Endothelial cell of umbilical vein (primary cell): ENCODE data around the gene ITPR2.

ENCODE experiments used
- CTCF ChIP-seq, 2 donors: IDR thresholded peaks; 1 replicate in 1 of 2; 2 replicates in 1 of 2; pipeline ENCODE4 v1.5.1; 2011; ENCODE audit warnings: low read length in 2 of 2, mild to moderate bottlenecking in 2 of 2, moderate library complexity in 2 of 2, control low read depth in 1 of 2, inconsistent platforms in 1 of 2, low read depth in 1 of 2; ENCODE audit not compliant: insufficient read depth in 1 of 2; ENCODE audit errors: extremely low read depth in 1 of 2
- EZH2 ChIP-seq: IDR thresholded peaks from 2 replicates; pipeline ENCODE4 v1.6.1; 2012; ENCODE audit warnings: borderline replicate concordance, low read depth, mild to moderate bottlenecking, moderate library complexity, low read length, inconsistent platforms; ENCODE audit not compliant: severe bottlenecking
- FOS ChIP-seq: IDR thresholded peaks from 2 replicates; pipeline ENCODE4 v1.6.1; 2011; ENCODE audit warnings: mild to moderate bottlenecking, low read length, moderate library complexity, borderline replicate concordance; ENCODE audit not compliant: insufficient read depth
- MYC ChIP-seq: IDR thresholded peaks from one replicate; pipeline ENCODE4 v1.6.1; 2011; ENCODE audit warnings: mild to moderate bottlenecking, low read depth, low read length
- POLR2A ChIP-seq: IDR thresholded peaks from 2 replicates; pipeline ENCODE4 v1.6.1; 2012; ENCODE audit warnings: low read depth, mild to moderate bottlenecking, control low read depth, low read length
- POLR2AphosphoS5 ChIP-seq: IDR thresholded peaks from 2 replicates; pipeline ENCODE4 v1.6.1; 2012; ENCODE audit warnings: low read depth, mild to moderate bottlenecking, control low read depth, low read length, moderate library complexity; ENCODE audit not compliant: insufficient read depth

DNA sequence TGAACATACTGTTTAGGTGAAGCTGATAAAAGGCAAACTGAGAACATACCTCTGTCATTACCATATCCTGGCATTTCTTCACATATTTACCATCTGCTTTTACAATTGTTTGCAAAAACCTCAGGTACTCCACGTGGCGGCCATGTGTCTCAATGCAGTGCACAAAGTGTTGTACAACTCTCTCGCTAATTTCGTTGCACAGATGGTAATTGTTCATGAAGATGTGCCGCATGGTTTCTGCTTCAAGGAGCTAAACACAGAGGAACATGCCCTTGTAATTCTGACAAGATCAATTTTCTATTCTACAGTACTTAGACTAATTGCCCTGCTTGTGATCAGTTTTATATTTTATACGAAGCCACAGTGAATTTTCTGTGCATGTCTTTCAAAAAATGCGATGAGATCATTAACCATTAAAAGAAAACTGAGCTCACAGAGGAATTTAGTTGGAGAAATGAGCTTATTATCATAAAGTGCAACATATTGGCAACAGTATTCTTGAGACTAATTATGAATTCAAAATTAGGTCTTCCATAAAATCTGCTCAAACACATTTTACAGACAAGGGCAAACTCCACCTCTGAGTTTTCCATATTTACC is 233.8 kb downstream of the ITPR2 start:
- TF ChIP-seq POLR2A (no peak), CTCF (IDR thresholded peaks at IDR 0.05; ENCODE audit: extremely low read depth in 1 of 2, insufficient read depth in 1 of 2, low read depth in 1 of 2, low read length in 2 of 2) (no peak), POLR2AphosphoS5 (no peak), EZH2 (no peak), MYC (no peak), FOS (no peak)
